ENCODE data around the gene INPP4B. TPM values are rescaled to one million over a fixed set of nuclear protein-coding genes. Genes with fewer than 3 reads are reported as not detected.
A peak's percentile ranks its signal among the peaks of the same experiment; 100 is the strongest.

Gene INPP4B
- total and polyA plus RNA-seq, 2 experiments from 2014 or later = 20.3 to 27.5 TPM

DNA sequence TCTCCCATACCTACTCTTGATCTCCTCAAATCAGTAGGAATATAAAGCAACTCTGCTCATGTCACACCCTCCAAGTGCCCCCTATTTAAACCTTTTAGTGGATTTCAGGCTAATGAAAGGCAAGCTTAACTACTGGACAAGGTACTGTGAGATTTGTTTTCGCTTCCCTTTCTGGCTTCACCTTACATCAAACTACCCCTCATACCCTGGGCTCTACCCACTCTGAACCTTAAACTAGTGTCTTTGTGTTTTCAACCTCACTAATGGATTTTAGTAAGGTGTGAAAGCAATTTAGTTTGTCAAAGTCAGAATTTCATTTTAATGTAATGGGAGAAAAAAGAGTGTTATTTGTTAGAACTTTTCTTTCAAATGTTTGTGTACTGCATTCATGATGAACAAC lies 291.7 kb downstream of the INPP4B start:
- DNase-seq = no peak
- TF ChIP-seq EZH2 (IDR thresholded peaks at IDR 0.05; ENCODE audit: insufficient read depth, poor library complexity, severe bottlenecking) = no peak
- no peak for TF ChIP-seq EZH2phosphoT487 (IDR thresholded peaks at IDR 0.05; ENCODE audit: insufficient read depth, low read depth)
- Histone ChIP-seq H4K20me1 (ENCODE audit: insufficient read depth) (no peaks in the 10 kb centered on the region), H3K4me2 (ENCODE audit: unreplicated experiment) (no peak overlapping the region), H3K9ac (no peak overlapping the region), H3K27ac (no peak overlapping the region), H3K9me3 (ENCODE audit: low read depth) (no peaks in the 10 kb centered on the region), H3K79me2 (ENCODE audit: insufficient read depth) (no peaks in the 10 kb centered on the region), H2AFZ (no peak overlapping the region), H3K27me3 (replicated peaks; ENCODE audit: insufficient read depth) (no peaks in the 10 kb centered on the region), H3F3A (ENCODE audit: insufficient read depth) (peaks cover 12% of the 10 kb centered on the region), H3K4me1 (ENCODE audit: insufficient read depth) (peaks cover 39% of the 10 kb centered on the region), H3K9me2 (ENCODE audit: insufficient read depth) (no peaks in the 10 kb centered on the region), H3K4me3 (no peak overlapping the region), H3K36me3 (ENCODE audit: low read depth) (no peaks in the 10 kb centered on the region)
- in situ Hi-C loops (cut with MboI) = no loop called here
- 91 to 100% methylated on average over 1 of the region's 1 CpG for WGBS, 2 experiments (ENCODE audit: low coverage in 1 of 2, low lambda C conversion rate in 2 of 2, missing lambda C conversion rate in 2 of 2)

- H3K79me2 ChIP-seq (ENCODE audit: insufficient read depth) = no peaks in the 10 kb centered on the region
- no peak overlapping the region for H3K4me2 ChIP-seq (ENCODE audit: unreplicated experiment)
- H4K20me1 ChIP-seq (ENCODE audit: insufficient read depth) = no peaks in the 10 kb centered on the region
- H3K9ac ChIP-seq = no peak overlapping the region
- H3F3A ChIP-seq (ENCODE audit: insufficient read depth) = peaks cover 32% of the 10 kb centered on the region
- H3K4me3 ChIP-seq = no peak overlapping the region
- TF ChIP-seq EZH2 (IDR thresholded peaks at IDR 0.05; ENCODE audit: insufficient read depth, poor library complexity, severe bottlenecking) = no peak
- TF ChIP-seq EZH2phosphoT487 (IDR thresholded peaks at IDR 0.05; ENCODE audit: insufficient read depth, low read depth) = no peak
- no peaks in the 10 kb centered on the region for H3K36me3 ChIP-seq (ENCODE audit: low read depth)
- DNase-seq = no peak
- in situ Hi-C loops (cut with MboI) = no loop called here
- no peaks in the 10 kb centered on the region for H3K9me3 ChIP-seq (ENCODE audit: low read depth)
- no peaks in the 10 kb centered on the region for H3K9me2 ChIP-seq (ENCODE audit: insufficient read depth)
- peaks cover 46% of the 10 kb centered on the region for H3K4me1 ChIP-seq (ENCODE audit: insufficient read depth)
- H3K27me3 ChIP-seq (replicated peaks; ENCODE audit: insufficient read depth) = no peaks in the 10 kb centered on the region
- no peak overlapping the region for H3K27ac ChIP-seq
- no peak overlapping the region for H2AFZ ChIP-seq
- WGBS, 2 experiments (ENCODE audit: low coverage in 1 of 2, low lambda C conversion rate in 2 of 2, missing lambda C conversion rate in 2 of 2) = 94 to 96% methylated on average over 6 of the region's 6 CpGs
Observed at GRCh38 chr4:142551517-142552305, 294.4 kb downstream of the INPP4B start.

DNA sequence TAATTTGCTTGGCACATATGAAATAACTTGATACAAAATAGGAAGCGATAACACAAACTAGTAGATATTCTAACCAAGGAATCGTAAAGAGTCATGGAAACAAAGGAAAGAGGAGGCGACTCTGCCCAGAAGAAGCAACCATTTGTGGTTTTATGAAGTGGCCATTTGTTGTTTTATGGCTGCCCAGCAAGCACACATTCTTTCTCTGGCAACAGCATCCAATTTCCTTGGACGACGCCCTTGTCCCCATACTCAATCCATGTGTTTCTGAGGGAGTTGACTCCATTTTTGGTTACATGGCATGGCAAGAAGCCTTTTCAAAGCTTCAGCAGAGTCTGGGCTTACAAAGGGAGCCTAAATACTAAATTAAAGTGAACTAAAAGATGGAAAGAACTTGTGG lies 295.1 kb downstream of the INPP4B start:
- in situ Hi-C loops (cut with MboI) = no loop called here
- Histone ChIP-seq H2AFZ (0 out of 2 replicates have a peak overlapping the region, but pooled peaks have one; percentile 5), H3F3A (ENCODE audit: insufficient read depth) (peaks cover 32% of the 10 kb centered on the region), H3K9me2 (ENCODE audit: insufficient read depth) (no peaks in the 10 kb centered on the region), H3K27me3 (replicated peaks; ENCODE audit: insufficient read depth) (no peaks in the 10 kb centered on the region), H3K79me2 (ENCODE audit: insufficient read depth) (no peaks in the 10 kb centered on the region), H3K27ac (peak overlapping the region; percentile 82), H3K9me3 (ENCODE audit: low read depth) (no peaks in the 10 kb centered on the region), H3K36me3 (ENCODE audit: low read depth) (no peaks in the 10 kb centered on the region), H3K9ac (no peak overlapping the region), H3K4me3 (no peak overlapping the region), H3K4me1 (ENCODE audit: insufficient read depth) (peaks cover 46% of the 10 kb centered on the region), H4K20me1 (ENCODE audit: insufficient read depth) (no peaks in the 10 kb centered on the region), H3K4me2 (ENCODE audit: unreplicated experiment) (no peak overlapping the region)
- TF ChIP-seq EZH2phosphoT487 (IDR thresholded peaks at IDR 0.05; ENCODE audit: insufficient read depth, low read depth) (no peak), EZH2 (IDR thresholded peaks at IDR 0.05; ENCODE audit: insufficient read depth, poor library complexity, severe bottlenecking) (no peak)
- WGBS, 2 experiments (ENCODE audit: low coverage in 1 of 2, low lambda C conversion rate in 2 of 2, missing lambda C conversion rate in 2 of 2) = 64 to 66% methylated on average over 5 of the region's 5 CpGs
- peak; percentile 18 for DNase-seq

- 21 to 26% methylated on average over 1 of the region's 1 CpG for WGBS, 2 experiments (ENCODE audit: low coverage in 1 of 2, low lambda C conversion rate in 2 of 2, missing lambda C conversion rate in 2 of 2)
- H2AFZ ChIP-seq = no peak overlapping the region
- H4K20me1 ChIP-seq (ENCODE audit: insufficient read depth) = no peaks in the 10 kb centered on the region
- H3K4me2 ChIP-seq (ENCODE audit: unreplicated experiment) = peak overlapping the region; percentile 62
- no peaks in the 10 kb centered on the region; the same call in 1 of the 2 replicates for H3K9me2 ChIP-seq (ENCODE audit: insufficient read depth)
- no peak for TF ChIP-seq EZH2phosphoT487 (IDR thresholded peaks at IDR 0.05; ENCODE audit: insufficient read depth, low read depth)
- TF ChIP-seq EZH2 (IDR thresholded peaks at IDR 0.05; ENCODE audit: insufficient read depth, poor library complexity, severe bottlenecking) = no peak
- no peaks in the 10 kb centered on the region for H3K27me3 ChIP-seq (replicated peaks; ENCODE audit: insufficient read depth)
- peaks cover 32% of the 10 kb centered on the region for H3F3A ChIP-seq (ENCODE audit: insufficient read depth)
- no peaks in the 10 kb centered on the region for H3K9me3 ChIP-seq (ENCODE audit: low read depth)
- no peaks in the 10 kb centered on the region for H3K79me2 ChIP-seq (ENCODE audit: insufficient read depth)
- in situ Hi-C loops (cut with MboI) = no loop called here
- no peak overlapping the region for H3K4me3 ChIP-seq
- H3K4me1 ChIP-seq (ENCODE audit: insufficient read depth) = peaks cover 50% of the 10 kb centered on the region
- peak; percentile 91 for DNase-seq
- peak overlapping the region; percentile 82 for H3K27ac ChIP-seq
- no peaks in the 10 kb centered on the region for H3K36me3 ChIP-seq (ENCODE audit: low read depth)
- peak overlapping the region; percentile 53 for H3K9ac ChIP-seq
Observed at GRCh38 chr4:142549726-142550463, 296.2 kb downstream of the INPP4B start.

Measured in GM23248 (cell line).